GM23248 (cell line): ENCODE data around the gene OS9.

ENCODE experiments used
- EZH2 ChIP-seq: fragments of 200-600 bp; sonication (generic); IDR thresholded peaks from 2 replicates; pipeline ENCODE4 v1.6.1; 2018; ENCODE audit warnings: antibody characterized with exemption, mild to moderate bottlenecking; ENCODE audit not compliant: insufficient read depth, poor library complexity, severe bottlenecking
- EZH2phosphoT487 ChIP-seq: fragments of 200-600 bp; sonication (generic); IDR thresholded peaks from 2 replicates; pipeline ENCODE4 v1.6.1; 2018; ENCODE audit warnings: antibody characterized with exemption, moderate library complexity, mild to moderate bottlenecking, low read depth; ENCODE audit not compliant: insufficient read depth

GRCh38 chr12:57712701-57713100 is 18.8 kb downstream of the OS9 start:
- TF ChIP-seq EZH2phosphoT487: no peak
- no peak for TF ChIP-seq EZH2
